Stomach smooth muscle (tissue), 2 donors: ENCODE results near the gene SNX5.

ENCODE experiments used
- H3K27ac ChIP-seq: one replicate; pipeline ENCODE4 v1.7.0; 2013; ENCODE audit warnings: mild to moderate bottlenecking, low read length, inconsistent platforms
- H3K27me3 ChIP-seq, 2 donors: one replicate each; pipeline ENCODE4 v1.7.0; 2013; ENCODE audit warnings: low read length in 2 of 2; ENCODE audit not compliant: insufficient read depth in 2 of 2, control insufficient read depth in 1 of 2
- H3K36me3 ChIP-seq, 2 donors: one replicate each; pipeline ENCODE4 v1.7.0; 2013; ENCODE audit warnings: low read length in 2 of 2; ENCODE audit not compliant: control insufficient read depth in 2 of 2, insufficient read depth in 2 of 2
- H3K4me1 ChIP-seq: one replicate; pipeline ENCODE4 v1.7.0; 2013; ENCODE audit warnings: low read length; ENCODE audit not compliant: control insufficient read depth, insufficient read depth
- H3K4me3 ChIP-seq, 2 donors: one replicate each; pipeline ENCODE4 v1.7.0; 2013; ENCODE audit warnings: low read length in 2 of 2
- H3K9ac ChIP-seq, 2 donors: one replicate each; pipeline ENCODE4 v1.7.0; 2013; ENCODE audit warnings: low read length in 2 of 2, mild to moderate bottlenecking in 1 of 2
- H3K9me3 ChIP-seq, 2 donors: one replicate each; pipeline ENCODE4 v1.7.0; 2013; ENCODE audit warnings: low read length in 2 of 2; ENCODE audit not compliant: control insufficient read depth in 2 of 2
- donor health status: healthy.
- donor health status: Pancreatic carcinoma.

Gene SNX5

GRCh38 chr20:17958373-17959256, 10.0 kb downstream of the SNX5 start:
- no peaks in the 10 kb centered on the region for H3K9me3 ChIP-seq
- no peaks in the 10 kb centered on the region for H3K27me3 ChIP-seq
- H3K4me1 ChIP-seq, result peaks cover 12% of the 10 kb centered on the region
- H3K9ac ChIP-seq, result no peak overlapping the region
- no peak overlapping the region for H3K4me3 ChIP-seq
- H3K36me3 ChIP-seq, result peaks cover 9 to 22% of the 10 kb centered on the region in 2 donors
- H3K27ac ChIP-seq, result peak overlapping the region; percentile 12

DNA sequence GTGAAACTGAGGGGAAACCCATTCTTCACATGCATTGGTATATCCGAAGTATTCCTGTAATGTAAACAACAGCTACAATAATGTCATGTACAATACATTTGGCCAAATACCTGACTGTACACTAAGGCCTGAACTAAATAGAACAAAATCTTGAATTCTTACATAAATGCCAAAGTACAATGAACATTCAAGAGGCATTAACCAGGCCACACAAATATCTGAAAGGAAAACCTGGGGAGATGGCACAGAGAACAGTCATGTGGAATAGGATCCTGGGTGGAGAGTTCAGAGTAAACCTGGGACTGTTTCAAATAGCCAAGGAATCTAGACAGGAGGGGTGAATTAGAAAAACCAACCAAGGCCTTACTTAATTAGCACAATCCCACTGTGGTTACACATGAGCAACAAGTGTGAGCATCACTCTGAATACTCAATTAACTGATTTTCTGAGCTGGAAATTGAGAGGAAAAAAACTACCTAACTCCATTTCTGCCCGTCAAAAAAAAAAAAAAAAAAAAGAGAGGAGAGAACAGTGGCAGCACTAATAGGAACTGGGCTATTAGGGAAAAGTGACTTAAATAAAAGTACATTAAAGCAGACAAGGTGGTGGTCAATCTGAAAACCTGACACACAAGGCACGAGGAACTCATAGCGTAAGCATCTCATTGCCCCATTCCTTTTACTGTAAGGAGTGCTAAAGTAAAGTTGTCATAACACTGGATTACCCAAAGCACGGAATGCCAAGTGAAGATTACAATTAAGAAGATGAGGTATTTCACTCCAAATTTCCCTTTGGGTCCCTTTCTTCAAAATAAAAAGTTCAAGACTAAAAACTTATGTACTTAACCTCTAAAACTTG, 10.9 kb downstream of the SNX5 start:
- peaks cover 8% of the 10 kb centered on the region for H3K4me1 ChIP-seq
- H3K36me3 ChIP-seq, result peaks cover 15 to 29% of the 10 kb centered on the region in 2 donors
- H3K9me3 ChIP-seq, result no peaks in the 10 kb centered on the region
- peak overlapping the region; percentile 12 for H3K27ac ChIP-seq
- H3K27me3 ChIP-seq, result no peaks in the 10 kb centered on the region
- peak overlapping the region in 1 of 2 donors; percentile 17 for H3K9ac ChIP-seq
- no peak overlapping the region for H3K4me3 ChIP-seq

GRCh38 chr20:17956099-17956685, 12.4 kb downstream of the SNX5 start:
- Histone ChIP-seq H3K27me3 (no peaks in the 10 kb centered on the region), H3K9me3 (no peaks in the 10 kb centered on the region), H3K9ac (no peak overlapping the region), H3K36me3 (peaks cover 18 to 33% of the 10 kb centered on the region in 2 donors), H3K4me3 (no peak overlapping the region), H3K27ac (no peak overlapping the region), H3K4me1 (peaks cover 8% of the 10 kb centered on the region)

GRCh38 chr20:17955302-17955701, 13.3 kb downstream of the SNX5 start:
- Histone ChIP-seq H3K9ac (no peak overlapping the region), H3K4me3 (no peak overlapping the region), H3K27ac (no peak overlapping the region), H3K4me1 (peaks cover 5% of the 10 kb centered on the region), H3K27me3 (no peaks in the 10 kb centered on the region), H3K36me3 (peaks cover 24 to 42% of the 10 kb centered on the region in 2 donors), H3K9me3 (no peaks in the 10 kb centered on the region)

DNA sequence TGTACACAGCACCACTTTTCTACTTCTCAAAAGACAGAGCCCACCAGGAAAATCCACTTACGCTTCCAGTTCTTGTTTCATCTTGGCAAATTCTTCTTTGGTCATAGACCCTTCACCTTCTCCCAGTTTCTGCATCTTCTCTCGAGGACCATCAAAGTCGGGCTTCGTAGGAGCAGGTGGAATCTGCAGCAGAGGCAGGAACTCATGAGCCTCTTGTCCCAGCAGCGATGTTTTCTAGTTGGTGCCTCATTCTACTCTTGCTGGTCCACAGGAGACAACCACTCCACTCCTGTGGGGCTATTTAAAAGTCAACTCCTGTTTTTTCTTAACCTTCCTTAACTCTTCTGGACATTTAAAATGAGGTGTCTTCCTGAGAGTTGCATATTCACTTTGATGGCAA, 14.7 kb downstream of the SNX5 start:
- peaks cover 33 to 54% of the 10 kb centered on the region in 2 donors for H3K36me3 ChIP-seq
- H3K4me1 ChIP-seq, result peaks cover 5% of the 10 kb centered on the region
- no peak overlapping the region for H3K9ac ChIP-seq
- no peaks in the 10 kb centered on the region for H3K9me3 ChIP-seq
- H3K27ac ChIP-seq, result no peak overlapping the region
- no peak overlapping the region for H3K4me3 ChIP-seq
- H3K27me3 ChIP-seq, result no peaks in the 10 kb centered on the region

- peaks cover 5% of the 10 kb centered on the region for H3K4me1 ChIP-seq
Measured at GRCh38 chr20:17952692-17953684, 15.6 kb downstream of the SNX5 start.

DNA sequence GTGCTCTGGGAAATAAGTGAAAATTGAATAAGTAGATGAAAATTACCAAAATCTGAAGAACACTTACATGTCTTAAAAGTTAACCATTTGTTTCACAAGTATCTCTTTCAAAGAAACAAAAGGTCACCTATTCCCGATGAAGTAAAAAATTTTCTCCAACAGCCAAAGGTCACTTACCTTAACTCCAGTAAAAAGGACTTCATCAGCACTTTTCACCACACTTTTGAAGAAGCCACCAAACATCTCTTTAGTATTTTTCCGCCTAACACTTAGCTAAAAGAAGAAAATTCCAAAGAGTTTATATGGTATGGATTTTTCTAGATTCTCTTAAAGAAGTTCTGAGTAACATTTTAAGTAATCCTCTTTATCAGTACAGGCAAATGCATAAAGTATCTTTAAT, 17.3 kb downstream of the SNX5 start:
- no peaks in the 10 kb centered on the region for H3K27me3 ChIP-seq
- H3K9me3 ChIP-seq, result no peaks in the 10 kb centered on the region
- peaks cover 51 to 69% of the 10 kb centered on the region in 2 donors for H3K36me3 ChIP-seq
- no peak overlapping the region for H3K27ac ChIP-seq
- no peak overlapping the region for H3K9ac ChIP-seq
- H3K4me1 ChIP-seq, result no peaks in the 10 kb centered on the region
- no peak overlapping the region for H3K4me3 ChIP-seq

More at GRCh38 chr20:17952692-17953684, 15.6 kb downstream of the SNX5 start:
- Histone ChIP-seq H3K9ac (no peak overlapping the region), H3K27me3 (no peaks in the 10 kb centered on the region), H3K4me3 (no peak overlapping the region), H3K27ac (no peak overlapping the region), H3K9me3 (no peaks in the 10 kb centered on the region), H3K36me3 (peaks cover 39 to 60% of the 10 kb centered on the region in 2 donors)

GRCh38 chr20:17950670-17951069, 17.9 kb downstream of the SNX5 start:
- Histone ChIP-seq H3K27ac (no peak overlapping the region), H3K27me3 (no peaks in the 10 kb centered on the region), H3K9ac (no peak overlapping the region), H3K4me1 (no peaks in the 10 kb centered on the region), H3K9me3 (no peaks in the 10 kb centered on the region), H3K4me3 (no peak overlapping the region), H3K36me3 (peaks cover 56 to 71% of the 10 kb centered on the region in 2 donors)

GRCh38 chr20:17949899-17950298, 18.7 kb downstream of the SNX5 start:
- Histone ChIP-seq H3K9me3 (no peaks in the 10 kb centered on the region), H3K36me3 (peaks cover 60 to 74% of the 10 kb centered on the region in 2 donors), H3K27me3 (no peaks in the 10 kb centered on the region), H3K4me1 (no peaks in the 10 kb centered on the region), H3K9ac (no peak overlapping the region), H3K27ac (no peak overlapping the region), H3K4me3 (no peak overlapping the region)
